IPS-20b (cell line): ENCODE measurements around the gene VAT1.

Experiments used
- H3K27ac ChIP-seq: one replicate; pipeline ENCODE4 v1.5.1; 2013; ENCODE audit warnings: low read length
- H3K27me3 ChIP-seq: 2 replicates; pipeline ENCODE4 v1.6.1; 2013; ENCODE audit warnings: mild to moderate bottlenecking, low read length, inconsistent platforms; ENCODE audit not compliant: insufficient read depth
- H3K36me3 ChIP-seq: 2 replicates; pipeline ENCODE4 v1.6.1; 2013; ENCODE audit warnings: low read depth, mild to moderate bottlenecking, inconsistent platforms, low read length, moderate library complexity; ENCODE audit not compliant: insufficient read depth
- H3K4me1 ChIP-seq: 2 replicates; pipeline ENCODE4 v1.6.1; 2013; ENCODE audit warnings: mild to moderate bottlenecking, control low read depth, inconsistent platforms, low read length, moderate library complexity; ENCODE audit not compliant: insufficient read depth
- H3K4me3 ChIP-seq: 2 replicates; pipeline ENCODE4 v1.5.1; 2013; ENCODE audit warnings: mild to moderate bottlenecking, low read length, inconsistent platforms
- H3K9ac ChIP-seq: 2 replicates; pipeline ENCODE4 v1.6.1; 2013; ENCODE audit warnings: low read depth, mild to moderate bottlenecking, inconsistent platforms, low read length, moderate library complexity
- H3K9me3 ChIP-seq: 2 replicates; pipeline ENCODE4 v1.6.1; 2013; ENCODE audit warnings: mild to moderate bottlenecking, low read depth, low read length, inconsistent platforms; ENCODE audit not compliant: insufficient read depth

The VAT1 gene

DNA sequence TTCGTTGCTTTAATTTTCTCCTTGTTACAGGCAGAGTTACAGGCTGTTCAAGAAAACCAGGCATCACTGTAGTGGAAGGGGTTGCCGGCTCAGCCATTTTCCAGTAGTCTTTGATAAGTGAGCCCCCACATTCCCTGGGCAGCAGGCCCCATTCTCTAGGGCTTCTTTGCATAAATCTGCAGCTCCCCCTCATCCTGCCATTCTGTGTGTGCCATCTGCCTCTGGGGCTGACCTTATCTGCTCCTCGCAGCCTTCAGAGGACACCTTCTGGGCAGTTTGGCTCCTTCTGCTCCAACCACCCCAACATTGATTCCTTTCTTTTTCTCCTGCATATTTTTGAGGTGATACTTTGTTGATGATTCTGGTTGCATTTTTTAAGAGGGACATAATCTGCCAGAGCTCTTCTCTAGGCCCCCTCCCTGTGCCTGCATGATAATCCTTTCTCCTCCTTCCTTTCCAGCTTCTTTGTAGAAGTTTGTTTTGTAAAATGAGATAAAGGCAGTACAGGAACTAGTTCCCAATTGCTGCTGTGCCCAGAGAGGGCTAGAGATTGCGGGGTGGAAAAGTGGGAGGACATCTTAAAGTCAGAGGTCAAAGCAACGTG, 19.9 kb upstream of the VAT1 start:
- Histone ChIP-seq H3K9me3 (no peaks in the 10 kb centered on the region), H3K36me3 (peaks cover 11% of the 10 kb centered on the region; the same call in 1 of the 2 replicates), H3K4me1 (peaks cover 35% of the 10 kb centered on the region), H3K4me3 (peak overlapping the region; percentile 9; the same call in 1 of the 2 replicates), H3K27ac (peak overlapping the region; percentile 72), H3K27me3 (no peaks in the 10 kb centered on the region), H3K9ac (peak overlapping the region; percentile 32; the same call in 1 of the 2 replicates)

DNA sequence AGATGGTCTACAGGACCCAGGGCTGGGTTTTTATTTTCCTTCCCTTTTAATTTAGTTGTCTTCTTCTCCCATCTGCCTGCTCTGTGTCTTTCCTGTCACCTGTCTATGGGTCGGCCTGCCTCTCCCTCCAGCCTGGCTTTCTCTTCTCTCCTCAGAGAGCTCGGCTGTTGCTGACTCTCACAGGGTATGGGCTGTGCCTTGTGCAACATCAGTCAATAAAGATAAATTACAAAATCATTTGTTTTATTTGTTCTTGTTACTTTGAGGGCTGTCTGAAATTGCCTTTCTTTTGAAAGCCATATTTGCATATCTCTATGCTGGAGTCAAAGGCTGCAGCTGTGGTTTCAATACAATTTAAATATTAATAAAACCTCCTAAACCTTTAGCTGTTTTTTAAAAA, 18.5 kb upstream of the VAT1 start:
- no peak overlapping the region; the same call in none of the 2 replicates for H3K9ac ChIP-seq
- no peak overlapping the region for H3K4me3 ChIP-seq
- peaks cover 6% of the 10 kb centered on the region; the same call in 1 of the 2 replicates for H3K36me3 ChIP-seq
- H3K27ac ChIP-seq: peak overlapping the region; percentile 15
- H3K4me1 ChIP-seq: peaks cover 39% of the 10 kb centered on the region
- no peaks in the 10 kb centered on the region for H3K9me3 ChIP-seq
- no peaks in the 10 kb centered on the region for H3K27me3 ChIP-seq

DNA sequence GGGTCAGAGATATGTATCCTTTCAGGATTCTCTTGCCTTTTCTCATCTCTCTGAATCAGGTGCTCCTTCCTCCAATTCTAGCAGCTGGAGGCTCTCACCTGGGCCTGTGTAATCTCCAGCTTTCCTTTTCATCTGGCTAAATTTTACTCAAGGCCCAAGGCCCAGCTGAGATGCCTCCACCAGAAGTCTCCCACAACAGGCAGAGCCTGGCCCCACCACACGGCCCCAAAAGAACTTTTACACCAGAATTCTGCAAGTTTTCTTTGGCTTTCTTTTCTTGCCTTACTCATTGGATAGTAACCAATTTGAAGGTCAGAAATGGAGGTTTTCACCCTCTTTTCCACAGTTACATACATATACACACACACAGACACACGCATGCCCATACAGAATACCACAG, 17.5 kb upstream of the VAT1 start:
- Histone ChIP-seq H3K36me3 (peaks cover 5% of the 10 kb centered on the region; the same call in 1 of the 2 replicates), H3K27ac (no peak overlapping the region), H3K4me1 (peaks cover 49% of the 10 kb centered on the region), H3K4me3 (no peak overlapping the region), H3K27me3 (no peaks in the 10 kb centered on the region), H3K9me3 (no peaks in the 10 kb centered on the region), H3K9ac (no peak overlapping the region)

DNA sequence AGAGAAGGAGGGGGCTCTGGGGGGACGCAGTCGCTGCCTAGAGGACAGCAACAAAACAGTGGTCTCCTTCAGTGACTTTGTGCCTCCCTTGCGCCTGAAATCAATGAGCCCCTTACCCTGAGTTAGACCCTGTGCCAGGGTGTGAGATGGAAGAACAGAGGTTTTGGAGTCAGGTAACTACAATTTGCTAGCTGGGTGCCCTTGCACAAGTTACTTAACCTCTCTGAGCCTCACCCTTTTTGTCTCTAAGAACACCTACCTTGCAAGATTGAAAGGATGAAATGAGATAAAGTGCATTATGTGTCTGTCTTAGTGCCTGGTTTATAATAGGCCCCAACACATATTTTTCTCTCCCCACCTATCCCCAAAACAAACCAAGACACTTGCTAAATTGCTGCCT, 12.7 kb upstream of the VAT1 start:
- Histone ChIP-seq H3K27ac (no peak overlapping the region), H3K9me3 (no peaks in the 10 kb centered on the region), H3K4me3 (peak overlapping the region; percentile 44), H3K36me3 (no peaks in the 10 kb centered on the region), H3K27me3 (no peaks in the 10 kb centered on the region), H3K4me1 (peaks cover 32% of the 10 kb centered on the region), H3K9ac (peak overlapping the region; percentile 70; the same call in 1 of the 2 replicates)

DNA sequence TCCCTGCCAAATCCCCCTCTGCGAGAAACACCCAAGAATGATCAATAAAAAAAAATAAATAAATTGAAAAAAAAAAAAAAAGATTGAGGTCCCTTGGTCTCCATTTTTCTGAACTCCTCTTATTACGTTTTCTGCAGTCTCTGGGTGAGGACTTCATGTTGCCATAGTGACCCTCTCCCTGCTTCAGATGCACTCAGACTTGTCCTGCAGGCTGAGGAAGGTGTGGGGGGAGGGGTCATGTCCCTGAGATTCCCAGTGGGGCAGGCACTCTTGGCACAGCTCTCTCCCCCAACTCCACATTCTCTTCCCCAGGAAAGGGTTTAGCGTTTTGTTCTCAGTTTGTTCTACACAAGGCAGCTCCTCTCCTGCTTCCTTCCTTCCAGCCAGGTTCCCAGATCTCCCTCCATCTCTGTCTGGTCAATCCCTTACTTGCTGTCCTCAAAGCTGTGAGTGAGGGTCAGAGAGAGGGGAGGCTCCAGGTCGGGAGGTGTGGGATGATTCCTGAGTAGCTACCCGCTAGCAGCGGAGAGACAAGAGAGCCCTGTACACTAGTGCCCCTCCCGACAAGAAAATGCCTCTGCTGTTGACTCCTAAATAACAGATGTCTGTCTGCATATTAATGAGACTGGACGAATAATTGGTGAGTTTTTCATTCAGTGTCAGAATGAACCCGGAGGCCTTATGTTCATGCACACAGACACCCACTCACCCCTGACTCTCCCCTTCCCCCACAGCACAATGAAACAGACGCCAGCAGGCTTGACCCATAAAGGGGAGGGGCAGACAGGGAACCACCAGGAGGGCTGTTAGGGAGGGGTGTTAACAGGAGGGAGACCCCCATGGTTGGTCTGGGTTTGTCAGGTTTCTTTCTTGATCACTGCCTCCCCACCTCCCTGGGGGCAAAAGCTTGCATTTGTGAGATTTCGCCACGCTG, 12.0 kb upstream of the VAT1 start:
- H3K4me3 ChIP-seq: peak overlapping the region; percentile 44
- H3K27ac ChIP-seq: peak overlapping the region; percentile 22
- H3K9me3 ChIP-seq: no peaks in the 10 kb centered on the region
- peak overlapping the region; percentile 70; the same call in 1 of the 2 replicates for H3K9ac ChIP-seq
- H3K4me1 ChIP-seq: peaks cover 30% of the 10 kb centered on the region
- peaks cover 1% of the 10 kb centered on the region; the same call in 1 of the 2 replicates for H3K36me3 ChIP-seq
- no peaks in the 10 kb centered on the region for H3K27me3 ChIP-seq

DNA sequence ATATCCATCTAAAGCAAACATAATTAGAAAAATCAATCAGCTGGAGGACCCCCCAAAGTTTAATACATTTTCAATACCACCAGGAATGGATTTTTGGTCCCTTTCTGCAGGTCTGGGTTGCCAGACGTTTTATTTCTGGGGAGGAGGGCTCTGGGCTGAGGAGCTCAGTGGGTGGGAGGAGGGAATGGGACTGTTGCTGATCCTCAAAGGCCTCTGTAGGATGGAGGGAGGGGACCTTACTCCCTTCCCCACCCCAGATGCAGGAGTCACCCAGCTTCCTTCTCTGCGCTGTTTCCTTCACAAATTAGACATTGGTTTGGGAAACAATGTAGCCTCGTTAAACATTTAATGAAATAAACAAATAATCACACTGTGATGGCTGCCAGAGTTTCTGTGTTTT, 9.5 kb upstream of the VAT1 start:
- no peak overlapping the region for H3K27ac ChIP-seq
- H3K9me3 ChIP-seq: no peaks in the 10 kb centered on the region
- H3K4me1 ChIP-seq: peaks cover 44% of the 10 kb centered on the region
- H3K4me3 ChIP-seq: no peak overlapping the region
- H3K36me3 ChIP-seq: peaks cover 16% of the 10 kb centered on the region; the same call in 1 of the 2 replicates
- H3K9ac ChIP-seq: peak overlapping the region; percentile 24; the same call in 1 of the 2 replicates
- no peaks in the 10 kb centered on the region for H3K27me3 ChIP-seq

DNA sequence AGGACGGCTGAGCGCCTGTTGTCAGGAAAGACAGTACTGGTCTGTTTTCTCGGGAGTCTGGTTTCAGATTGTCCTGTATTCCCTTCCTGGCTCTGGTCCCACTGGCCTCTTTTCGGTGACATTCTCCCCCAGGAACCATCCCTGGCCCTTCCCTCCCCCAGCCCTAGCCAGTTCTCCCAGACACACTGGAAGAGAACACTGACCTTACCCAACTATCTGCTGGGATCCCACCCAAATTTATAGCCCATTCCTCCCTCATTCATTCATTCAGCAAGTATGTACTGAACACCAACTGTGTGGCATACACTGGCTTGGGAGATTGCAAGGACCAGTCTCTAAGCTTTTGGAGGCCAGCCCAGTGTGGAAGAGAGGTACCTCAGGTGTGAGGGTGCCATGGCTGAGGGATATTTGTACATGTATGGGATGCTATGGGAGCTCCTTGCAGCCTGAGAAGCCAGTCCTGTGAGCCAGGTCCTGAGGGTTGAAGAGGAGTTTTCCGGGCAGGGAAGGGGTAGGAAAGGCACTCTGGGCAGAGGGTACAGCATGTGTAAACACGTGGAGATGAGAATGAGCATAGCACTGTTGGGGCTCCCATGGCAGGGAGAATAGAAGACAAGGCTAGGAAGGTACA, 8.1 kb upstream of the VAT1 start:
- H3K4me1 ChIP-seq: peaks cover 41% of the 10 kb centered on the region
- H3K4me3 ChIP-seq: no peak overlapping the region
- H3K9me3 ChIP-seq: no peaks in the 10 kb centered on the region
- H3K27ac ChIP-seq: no peak overlapping the region
- H3K36me3 ChIP-seq: peaks cover 16% of the 10 kb centered on the region; the same call in 1 of the 2 replicates
- no peak overlapping the region for H3K9ac ChIP-seq
- no peaks in the 10 kb centered on the region for H3K27me3 ChIP-seq

DNA sequence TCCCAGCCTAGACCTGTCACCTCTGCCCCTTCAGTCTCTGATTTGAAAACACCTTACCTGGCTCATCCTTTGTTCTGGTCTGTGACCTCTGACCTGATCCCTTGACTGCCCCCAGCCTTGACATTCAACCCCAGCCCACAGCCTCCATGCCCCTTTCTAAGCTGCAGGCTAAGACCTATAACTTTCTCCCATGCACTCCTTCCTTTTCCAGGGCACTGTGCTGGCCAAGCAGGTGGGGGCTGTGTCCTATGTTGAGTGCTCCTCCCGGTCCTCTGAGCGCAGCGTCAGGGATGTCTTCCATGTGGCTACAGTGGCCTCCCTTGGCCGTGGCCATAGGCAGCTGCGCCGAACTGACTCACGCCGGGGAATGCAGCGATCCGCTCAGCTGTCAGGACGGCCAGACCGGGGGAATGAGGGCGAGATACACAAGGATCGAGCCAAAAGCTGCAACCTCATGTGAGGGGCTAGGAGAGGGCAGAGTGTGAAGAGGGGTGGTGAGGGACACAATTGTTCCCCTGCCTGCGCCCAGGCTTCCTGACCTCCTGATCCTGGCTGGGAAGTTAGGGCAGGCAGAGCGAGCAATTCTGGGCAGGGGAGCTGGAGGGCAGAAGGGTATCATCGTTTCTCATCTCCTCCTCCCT, 6.2 kb upstream of the VAT1 start:
- Histone ChIP-seq H3K27ac (no peak overlapping the region), H3K36me3 (peaks cover 16% of the 10 kb centered on the region; the same call in 1 of the 2 replicates), H3K4me3 (peak overlapping the region; percentile 55; the same call in 1 of the 2 replicates), H3K9me3 (no peaks in the 10 kb centered on the region), H3K27me3 (no peaks in the 10 kb centered on the region), H3K9ac (no peak overlapping the region; the same call in 1 of the 2 replicates), H3K4me1 (peaks cover 23% of the 10 kb centered on the region)

DNA sequence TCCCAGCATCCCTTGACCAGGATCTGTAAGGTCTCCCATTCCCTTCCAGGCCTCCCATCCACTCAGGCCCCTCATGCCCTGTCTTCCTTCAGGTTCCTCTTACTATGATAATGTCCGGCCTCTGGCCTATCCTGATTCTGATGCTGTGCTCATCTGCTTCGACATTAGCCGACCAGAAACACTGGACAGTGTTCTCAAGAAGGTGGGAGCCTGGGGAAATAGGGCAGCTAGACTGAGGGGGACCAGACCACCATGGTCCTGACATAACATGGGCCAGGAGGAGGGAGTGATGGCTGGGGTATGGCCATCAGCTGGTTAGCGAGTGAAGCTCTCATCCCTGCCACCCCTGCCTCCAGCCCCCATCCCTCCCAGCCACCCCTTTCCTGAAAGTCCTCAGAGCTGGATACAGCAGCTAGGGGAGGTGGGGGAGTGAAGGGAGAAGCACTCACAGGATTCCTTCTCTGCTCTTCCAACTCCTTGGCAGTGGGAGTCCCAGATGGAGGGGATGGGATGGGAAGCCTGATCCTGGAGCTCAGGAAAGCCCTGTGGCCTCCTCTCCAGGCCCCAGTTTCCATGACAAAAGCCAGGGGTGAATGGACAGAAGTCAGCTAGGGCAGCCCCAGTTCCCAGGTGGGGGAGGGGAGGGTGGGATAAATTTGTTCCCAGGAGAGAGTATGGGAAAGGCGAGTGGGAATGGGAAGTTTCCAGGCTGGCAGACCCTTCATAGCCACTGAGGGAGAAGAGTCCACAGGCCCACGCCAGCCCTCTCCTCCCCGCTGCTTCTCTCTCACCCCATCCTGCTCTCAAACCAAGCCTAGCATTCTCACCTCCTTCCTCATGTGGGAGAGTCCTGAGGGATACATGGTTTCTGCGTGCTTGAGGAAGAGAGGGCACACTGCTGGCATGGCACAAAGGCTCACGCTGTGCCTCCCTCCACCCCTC, 5.2 kb upstream of the VAT1 start:
- Histone ChIP-seq H3K4me3 (peak overlapping the region; percentile 55), H3K27me3 (no peaks in the 10 kb centered on the region), H3K4me1 (peaks cover 22% of the 10 kb centered on the region), H3K27ac (peak overlapping the region; percentile 71), H3K36me3 (peaks cover 16% of the 10 kb centered on the region; the same call in 1 of the 2 replicates), H3K9me3 (no peaks in the 10 kb centered on the region), H3K9ac (peak overlapping the region; percentile 64; the same call in 1 of the 2 replicates)

DNA sequence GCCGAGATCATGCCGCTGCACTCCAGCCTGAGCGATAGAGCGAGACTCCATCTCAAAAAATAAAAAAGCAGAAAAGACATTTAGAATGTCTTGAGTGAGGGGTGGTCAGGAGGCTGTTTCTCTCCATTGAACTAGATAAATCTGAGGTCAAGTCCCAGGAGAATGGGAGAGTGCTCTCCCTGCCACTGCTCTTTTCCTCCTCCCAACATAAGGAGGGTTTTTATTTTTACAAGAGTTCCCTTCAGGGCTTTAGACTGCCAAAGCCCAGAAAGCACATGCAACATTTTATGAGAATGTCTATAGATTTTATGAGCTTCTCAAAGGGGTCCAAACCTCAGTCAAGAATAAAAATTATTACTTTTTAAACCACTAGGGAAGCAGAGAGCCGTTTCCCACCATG, 4.4 kb upstream of the VAT1 start:
- no peaks in the 10 kb centered on the region for H3K9me3 ChIP-seq
- H3K27ac ChIP-seq: no peak overlapping the region

More for the DNA sequence above, 4.4 kb upstream of the VAT1 start:
- Histone ChIP-seq H3K4me3 (no peak overlapping the region; the same call in 1 of the 2 replicates), H3K9ac (no peak overlapping the region; the same call in 1 of the 2 replicates), H3K36me3 (peaks cover 16% of the 10 kb centered on the region; the same call in 1 of the 2 replicates), H3K27me3 (no peaks in the 10 kb centered on the region), H3K4me1 (peaks cover 22% of the 10 kb centered on the region)
